ENCODE data around the gene SEL1L3.
"Not testable (repeated sequence)": the region's sequence is repeated elsewhere in the genome, so short reads cannot be mapped to it uniquely, and the experiment has no call there.

SEL1L3 gene

DNA sequence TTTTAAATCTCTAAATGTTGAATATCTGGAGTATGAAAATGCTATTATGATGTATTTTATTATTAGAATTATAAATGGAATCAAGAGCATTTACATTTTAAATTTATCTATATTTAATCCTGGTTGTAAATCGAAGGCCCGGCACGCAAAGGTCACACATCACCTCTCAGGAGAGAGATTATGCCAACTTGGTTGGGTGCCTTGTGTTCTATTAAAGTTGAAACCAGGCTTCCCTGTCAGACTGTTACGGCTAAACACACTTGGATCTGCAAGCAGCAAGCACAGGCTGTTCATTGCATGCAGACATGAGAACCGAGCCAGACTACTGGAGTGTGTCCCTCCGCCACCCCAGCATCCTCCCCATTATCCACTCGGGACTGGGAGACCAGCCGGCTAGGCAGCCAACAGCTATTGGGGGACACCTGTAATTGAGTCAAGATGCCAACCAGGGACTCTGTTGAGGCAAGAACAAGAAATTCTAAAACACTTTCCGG lies 16.4 kb upstream of the SEL1L3 start:
- DNase-seq: no peak

- DNase-seq: peak; percentile 69
Measured at GRCh38 chr4:25878676-25879075, 15.9 kb upstream of the SEL1L3 start.

DNA sequence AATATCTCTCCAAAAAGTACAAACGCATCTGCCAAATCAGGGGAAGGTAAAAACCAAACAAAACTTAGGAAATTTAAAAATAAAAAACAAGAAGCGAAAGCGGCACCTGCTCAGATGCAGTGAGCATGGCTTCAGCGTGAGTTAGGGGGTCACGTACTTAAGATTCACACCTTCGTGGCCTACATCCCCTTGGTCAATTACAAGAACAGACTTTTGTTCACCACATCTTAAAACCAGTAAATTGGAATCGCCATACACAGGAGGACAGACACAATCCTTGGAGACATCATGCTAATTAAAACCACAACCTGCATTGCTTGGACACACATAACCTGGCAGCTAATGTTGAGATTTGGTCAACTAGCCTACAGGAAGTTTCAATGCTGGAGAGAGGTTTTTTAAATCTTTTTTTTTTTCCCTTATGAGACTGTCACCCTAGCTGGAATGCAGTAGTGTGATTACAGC lies 12.5 kb upstream of the SEL1L3 start:
- peak; percentile 56 for DNase-seq

GRCh38 chr4:25874655-25875054 lies 11.9 kb upstream of the SEL1L3 start:
- no peak for DNase-seq

- no peak for DNase-seq
Measured at GRCh38 chr4:25873632-25874129, 10.9 kb upstream of the SEL1L3 start.

GRCh38 chr4:25872851-25873631 lies 10.3 kb upstream of the SEL1L3 start:
- DNase-seq: no peak

DNA sequence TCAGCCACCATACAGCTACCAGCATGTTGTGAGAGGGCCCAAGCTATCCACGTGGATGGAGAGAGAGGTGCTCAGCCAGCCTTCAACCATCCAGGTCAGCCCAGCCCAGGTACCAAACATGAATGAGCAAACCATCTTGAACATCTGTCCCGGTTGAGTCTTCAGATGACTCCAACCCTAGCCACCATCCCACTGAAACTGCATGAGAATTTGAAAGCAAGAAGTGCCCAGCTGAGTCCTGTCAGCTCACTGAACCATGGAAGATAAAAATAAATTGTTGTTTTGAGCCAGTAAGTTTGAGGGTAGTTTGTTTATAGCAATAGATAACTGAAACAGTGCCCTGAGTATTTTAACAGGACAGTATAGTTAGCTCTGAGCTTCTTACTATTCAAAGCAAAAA lies 7.3 kb upstream of the SEL1L3 start:
- no peak for DNase-seq

- no peak for DNase-seq
Measured at GRCh38 chr4:25867781-25868294, 5.0 kb upstream of the SEL1L3 start.

DNA sequence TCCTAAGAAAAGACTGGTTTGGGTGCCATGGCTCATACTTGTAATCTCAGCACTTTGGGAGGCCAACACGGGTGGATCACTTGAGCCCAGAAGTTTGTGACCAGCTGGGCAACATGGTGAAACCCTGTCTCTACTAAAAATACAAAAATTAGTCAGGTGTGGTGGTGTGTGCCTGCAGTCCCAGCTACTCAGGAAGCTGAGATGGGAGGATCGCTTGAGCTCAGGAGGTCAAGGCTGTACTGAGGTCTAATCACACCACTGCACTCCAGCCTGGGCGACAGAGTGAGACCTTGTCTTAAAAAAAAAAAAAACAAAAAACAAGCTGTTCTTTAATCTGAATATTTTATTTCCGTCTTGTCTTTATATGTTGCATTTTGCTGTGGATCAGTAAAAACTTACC lies 3.6 kb upstream of the SEL1L3 start:
- not testable (repeated sequence) for DNase-seq

DNA sequence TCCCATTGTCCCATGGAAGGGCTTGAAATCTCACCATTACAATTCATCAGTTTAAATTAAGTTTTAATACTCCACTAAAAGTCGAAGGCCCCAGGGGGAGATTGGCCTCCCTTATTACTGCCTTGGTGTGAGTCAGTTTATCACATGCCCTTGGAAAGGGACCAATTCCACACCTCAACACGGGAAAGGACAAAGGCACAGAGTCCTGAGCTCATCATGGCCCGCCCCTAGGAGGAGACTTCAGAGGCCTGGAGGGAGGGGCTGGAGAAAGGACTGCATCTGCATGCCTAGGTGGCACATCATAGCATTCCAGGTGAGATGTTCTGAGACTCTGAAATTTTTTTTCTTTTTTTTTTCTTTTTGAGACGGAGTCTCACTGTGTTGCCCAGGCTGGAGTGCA lies 2.8 kb upstream of the SEL1L3 start:
- no peak for DNase-seq

DNA sequence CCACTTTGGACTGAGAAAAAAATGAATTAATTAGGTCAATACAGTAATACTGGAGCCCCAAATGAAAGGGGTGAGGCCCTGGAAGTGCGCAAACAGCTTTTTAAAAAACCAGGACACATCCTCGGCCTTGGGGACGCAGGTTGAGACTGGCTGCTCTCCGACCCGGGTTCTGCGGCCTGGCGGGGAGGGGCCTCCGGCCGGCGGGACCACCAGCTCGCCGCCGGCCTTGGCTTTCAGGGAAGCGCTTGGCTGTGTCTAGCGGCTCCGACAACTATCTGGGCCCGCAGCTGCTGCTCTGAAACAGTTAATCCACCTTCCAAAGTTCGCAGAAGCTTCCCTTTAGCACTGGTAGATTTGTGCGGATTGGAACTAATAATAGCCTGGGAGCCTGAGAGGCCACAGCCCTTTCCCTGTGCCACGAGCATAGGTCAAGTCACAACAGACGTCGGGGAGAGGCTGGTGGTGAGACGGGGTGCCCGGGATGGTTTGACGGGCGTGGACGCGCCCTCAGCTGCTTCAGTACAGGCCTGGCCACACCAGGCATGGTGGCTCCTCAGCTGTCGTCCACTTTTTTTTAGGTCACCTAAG lies 1.1 kb upstream of the SEL1L3 start:
- no peak for DNase-seq

- DNase-seq: no peak
Measured at GRCh38 chr4:25863347-25863784, 578 bp upstream of the SEL1L3 start.

DNA sequence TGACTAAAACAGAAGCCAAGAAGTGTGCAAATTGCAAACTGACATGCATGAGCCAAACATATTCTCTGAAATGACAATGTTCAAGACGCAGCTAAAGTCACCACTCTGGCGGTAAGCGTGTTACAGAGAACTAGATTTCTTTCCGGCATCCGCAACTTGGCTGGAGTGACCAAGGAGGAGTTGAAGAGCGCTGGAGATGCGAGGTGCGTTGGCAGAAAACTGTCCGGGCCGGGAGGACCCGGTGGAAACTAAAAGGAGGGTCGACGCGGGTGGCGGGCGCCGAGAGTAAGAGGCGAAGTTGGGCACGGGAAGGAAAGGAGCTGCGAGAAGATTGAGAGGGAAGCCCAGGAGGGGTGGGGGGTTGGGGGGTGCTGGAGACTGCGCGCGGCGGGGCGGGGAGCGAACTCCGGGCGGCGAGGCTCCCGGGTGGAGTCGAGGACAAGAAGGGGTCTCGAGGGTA lies 807 bp downstream of the SEL1L3 start:
- DNase-seq: no peak

GRCh38 chr4:25861280-25861950 lies 1.4 kb downstream of the SEL1L3 start:
- no peak for DNase-seq

DNA sequence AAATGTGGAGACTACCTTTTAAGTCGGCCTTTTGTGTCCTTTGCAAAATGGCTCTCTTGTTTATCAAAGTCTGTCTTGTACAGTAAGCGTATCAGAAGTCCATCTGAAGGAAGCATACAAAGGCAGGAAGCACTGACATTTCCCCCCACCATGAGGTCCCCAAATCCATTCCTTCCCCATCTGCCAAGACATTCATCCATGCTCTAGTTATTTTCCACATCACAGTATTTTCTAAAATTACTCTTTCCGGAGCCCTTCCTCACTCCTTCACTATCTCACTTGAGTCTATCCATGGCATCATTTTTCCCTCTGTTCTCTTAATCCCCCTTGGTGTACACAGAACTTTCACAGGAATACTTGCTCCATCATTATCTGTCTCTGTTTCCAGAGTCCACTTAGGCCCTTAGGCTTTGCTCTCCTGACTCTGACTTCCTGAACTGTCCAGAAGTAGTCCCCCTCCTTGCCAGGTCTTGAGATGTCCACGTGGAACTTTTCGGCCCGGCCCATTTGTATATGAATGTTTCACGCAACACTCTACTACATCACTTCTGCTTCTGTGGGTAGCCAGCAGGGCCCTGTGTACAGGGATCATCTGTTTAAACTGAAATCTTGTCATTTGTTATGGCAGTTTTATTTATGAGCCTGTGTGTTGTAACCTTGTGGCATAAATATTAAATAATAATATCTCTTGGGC lies 2.1 kb downstream of the SEL1L3 start:
- peak; percentile 65 for DNase-seq

DNA sequence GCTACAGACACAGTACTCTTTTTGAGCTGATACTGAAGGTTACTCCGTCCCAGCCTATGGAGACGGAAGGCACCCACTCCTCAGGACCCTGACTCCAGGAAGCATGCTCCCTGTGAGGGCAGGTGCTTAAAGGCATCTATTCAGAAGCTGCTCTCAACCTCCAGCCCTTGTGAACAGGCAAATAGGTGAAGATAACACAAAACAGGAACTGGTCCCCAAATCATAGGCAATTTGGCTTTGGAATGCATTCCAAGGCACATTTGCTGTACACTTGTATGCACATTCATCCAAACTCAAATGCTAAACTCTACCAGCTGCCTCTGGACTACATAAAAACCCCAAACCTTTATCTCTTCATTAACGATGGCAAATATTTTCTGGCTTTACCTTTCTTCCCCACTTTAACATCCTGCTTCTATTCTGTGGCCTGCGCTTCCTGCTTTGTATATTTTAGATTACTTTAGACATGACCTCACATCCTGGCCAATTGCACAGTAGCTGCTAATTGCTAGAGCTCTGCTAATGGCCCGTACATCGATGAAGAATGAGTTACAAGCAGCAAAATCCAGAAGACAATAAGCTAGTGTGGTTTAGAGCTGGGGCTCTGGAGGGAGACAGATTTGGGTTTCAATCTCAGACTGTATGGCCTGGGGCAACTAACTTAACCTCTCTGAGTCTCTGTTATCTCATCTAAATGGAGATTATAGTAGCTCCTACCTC lies 3.2 kb downstream of the SEL1L3 start:
- peak; percentile 43 for DNase-seq

- no peak for DNase-seq
Measured at GRCh38 chr4:25857851-25858400, 4.9 kb downstream of the SEL1L3 start.

GRCh38 chr4:25857403-25857802 lies 5.4 kb downstream of the SEL1L3 start:
- no peak for DNase-seq

DNA sequence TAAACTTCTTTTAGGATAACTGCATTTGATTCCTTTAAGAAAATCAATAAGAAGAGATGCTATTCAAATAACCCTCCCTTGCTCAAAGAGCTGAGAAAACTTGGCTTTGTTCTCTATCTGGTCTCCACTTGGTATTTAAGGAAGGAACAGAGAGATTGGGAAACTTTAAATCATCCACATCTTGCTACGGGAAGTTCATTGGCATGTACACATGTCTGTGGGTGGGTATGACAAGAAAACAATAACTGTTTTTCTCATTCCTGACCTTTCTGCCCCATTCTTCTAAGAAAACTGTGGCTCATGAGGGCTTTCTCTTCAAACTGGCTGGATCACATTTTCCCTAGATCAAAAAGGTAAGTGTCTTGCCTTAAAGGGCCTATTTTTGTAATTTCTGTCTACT lies 6.0 kb downstream of the SEL1L3 start:
- no peak for DNase-seq

DNA sequence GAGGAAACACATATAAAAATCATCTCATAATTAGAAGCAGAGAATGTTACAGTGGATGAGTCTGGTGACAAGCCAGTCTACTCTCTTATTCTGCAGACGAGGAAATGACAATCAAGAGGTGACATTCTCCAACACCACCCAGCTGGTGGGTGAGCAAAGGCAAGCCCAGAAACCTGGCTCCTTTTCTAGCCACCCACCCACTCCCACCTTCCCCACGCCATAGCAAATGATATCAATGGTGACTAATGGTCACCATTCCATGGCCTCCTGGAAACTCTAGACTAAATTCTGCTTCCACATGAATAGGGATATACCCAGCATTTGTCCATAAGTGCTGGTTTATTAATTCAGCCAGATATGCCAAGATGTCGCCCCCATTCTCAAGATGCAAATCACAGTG lies 10.7 kb downstream of the SEL1L3 start:
- DNase-seq: no peak

- no peak for DNase-seq
Measured at GRCh38 chr4:25847329-25847728, 15.5 kb downstream of the SEL1L3 start.

Measured in CD4-positive, alpha-beta T cell treated with Interleukin-15 for 1 hour (primary cell).